Amygdala (tissue), 56 donors: ENCODE measurements around the gene MSTN.
A peak's percentile ranks its signal among the peaks of the same experiment; 100 is the strongest.

Source experiments
- DNase-seq, 56 donors: peaks; one replicate each; lab custom pipeline; 2025; lab: John Stamatoyannopoulos, UW

Gene MSTN

GRCh38 chr2:190062601-190063000 lies at the start of gene MSTN:
TSS of gene MSTN (minus strand) at chr2:190062729. CDS start at chr2:190062596, 133 bp downstream.
- DNase-seq, result no peak

- DNase-seq, result no peak
Observed at GRCh38 chr2:190111166-190111565, 48.6 kb upstream of the MSTN start.

- DNase-seq, result no peak
Observed at GRCh38 chr2:190110699-190111098, 48.2 kb upstream of the MSTN start.

- DNase-seq, result no peak
Observed at GRCh38 chr2:190110131-190110530, 47.6 kb upstream of the MSTN start.

GRCh38 chr2:190107409-190107808 lies 44.9 kb upstream of the MSTN start:
- DNase-seq, result no peak

GRCh38 chr2:190106783-190107182 lies 44.3 kb upstream of the MSTN start:
- DNase-seq, result no peak

GRCh38 chr2:190105554-190105953 lies 43.0 kb upstream of the MSTN start:
- peak in 1 of 56 donors; percentile 13 for DNase-seq

GRCh38 chr2:190103144-190103543 lies 40.6 kb upstream of the MSTN start:
- no peak for DNase-seq

GRCh38 chr2:190099890-190100697 lies 37.6 kb upstream of the MSTN start:
- no peak for DNase-seq

- DNase-seq, result no peak
Observed at GRCh38 chr2:190098851-190099250, 36.3 kb upstream of the MSTN start.

- no peak for DNase-seq
Observed at GRCh38 chr2:190097115-190097514, 34.6 kb upstream of the MSTN start.

- DNase-seq, result no peak
Observed at GRCh38 chr2:190094316-190094871, 31.9 kb upstream of the MSTN start.

- no peak for DNase-seq
Observed at GRCh38 chr2:190093793-190094192, 31.3 kb upstream of the MSTN start.

- DNase-seq, result no peak
Observed at GRCh38 chr2:190090148-190090547, 27.6 kb upstream of the MSTN start.

- peak in 23 of 56 donors; percentile 1 to 80 (median 17) for DNase-seq
Observed at GRCh38 chr2:190088917-190089316, 26.4 kb upstream of the MSTN start.

GRCh38 chr2:190084704-190085103 lies 22.2 kb upstream of the MSTN start:
- no peak for DNase-seq

- no peak for DNase-seq
Observed at GRCh38 chr2:190082118-190082517, 19.6 kb upstream of the MSTN start.

GRCh38 chr2:190080527-190081049 lies 18.1 kb upstream of the MSTN start:
- no peak for DNase-seq

- no peak for DNase-seq
Observed at GRCh38 chr2:190079160-190079559, 16.6 kb upstream of the MSTN start.

- DNase-seq, result no peak
Observed at GRCh38 chr2:190075623-190076022, 13.1 kb upstream of the MSTN start.

- peak in 7 of 56 donors; percentile 1 to 43 (median 5) for DNase-seq
Observed at GRCh38 chr2:190069936-190070696, 7.6 kb upstream of the MSTN start.
